Muscle of leg (tissue), 11 donors: Measurements from ENCODE around the gene PCDH18. TPM values are rescaled to one million over a fixed set of nuclear protein-coding genes. Genes with fewer than 3 reads are reported as not detected.
"Not testable (repeated sequence)": the region's sequence is repeated elsewhere in the genome, so short reads cannot be mapped to it uniquely, and the experiment has no call there.

Experiments used
- DNase-seq: peaks from one replicate; pipeline ENCODE4 v3.0.0; 2013
- H3K27ac ChIP-seq: one replicate; pipeline ENCODE4 v1.5.1; 2013; ENCODE audit warnings: mild to moderate bottlenecking, low read length, control low read depth
- H3K27me3 ChIP-seq: one replicate; pipeline ENCODE4 v1.6.1; 2013; ENCODE audit warnings: low read length; ENCODE audit not compliant: control insufficient read depth, insufficient read depth
- H3K36me3 ChIP-seq: one replicate; pipeline ENCODE4 v1.6.1; 2013; ENCODE audit warnings: low read length; ENCODE audit not compliant: control insufficient read depth, insufficient read depth
- H3K4me1 ChIP-seq: one replicate; pipeline ENCODE4 v1.6.1; 2013; ENCODE audit warnings: low read length; ENCODE audit not compliant: control insufficient read depth, insufficient read depth
- H3K4me3 ChIP-seq: one replicate; pipeline ENCODE4 v1.5.1; 2013; ENCODE audit warnings: low read length, control low read depth
- H3K9me3 ChIP-seq: replicated peaks from 2 replicates; pipeline ENCODE4 v1.6.1; 2013; ENCODE audit warnings: low read depth, low read length; ENCODE audit not compliant: control insufficient read depth
- WGBS: methylation state at CpG from one replicate; pipeline ENCODE4 v1.1.5; 2013; ENCODE audit warnings: missing lambda C conversion rate; ENCODE audit not compliant: insufficient coverage; 5-methylcytosine and 5-hydroxymethylcytosine counted together
- polyA plus RNA-seq, 8 donors: library from polyadenylated mRNA; unstranded; fragments of 120-200 nt; gene quantifications; one replicate each; pipeline versions ENCODE4 v1.2.1 to v1.2.3, GENCODE V29; 2013; ENCODE audit warnings: inconsistent platforms in 1 of 8, low replicate concordance in 1 of 8; ENCODE audit not compliant: insufficient read length in 8 of 8, insufficient read depth in 1 of 8
- total RNA-seq: library from RNA; stranded (reverse); fragments of 120-200 nt; gene quantifications from one replicate; pipeline ENCODE4 v1.2.4, GENCODE V29; 2013

The PCDH18 gene
- total and polyA plus RNA-seq, 9 donors, result 26.0 to 80.8 (median 57.3) TPM

GRCh38 chr4:137531168-137531985, 917 bp downstream of the PCDH18 start:
- peaks cover 10% of the 10 kb centered on the region for H3K4me1 ChIP-seq
- H3K36me3 ChIP-seq, result peaks cover 15% of the 10 kb centered on the region
- H3K27me3 ChIP-seq, result no peaks in the 10 kb centered on the region
- peak overlapping the region; percentile 79 for H3K4me3 ChIP-seq
- H3K9me3 ChIP-seq, result no peaks in the 10 kb centered on the region
- 7% methylated on average over 3 of the region's 13 CpGs for WGBS
- peak overlapping the region; percentile 90 for H3K27ac ChIP-seq
- DNase-seq, result peak; percentile 86

DNA sequence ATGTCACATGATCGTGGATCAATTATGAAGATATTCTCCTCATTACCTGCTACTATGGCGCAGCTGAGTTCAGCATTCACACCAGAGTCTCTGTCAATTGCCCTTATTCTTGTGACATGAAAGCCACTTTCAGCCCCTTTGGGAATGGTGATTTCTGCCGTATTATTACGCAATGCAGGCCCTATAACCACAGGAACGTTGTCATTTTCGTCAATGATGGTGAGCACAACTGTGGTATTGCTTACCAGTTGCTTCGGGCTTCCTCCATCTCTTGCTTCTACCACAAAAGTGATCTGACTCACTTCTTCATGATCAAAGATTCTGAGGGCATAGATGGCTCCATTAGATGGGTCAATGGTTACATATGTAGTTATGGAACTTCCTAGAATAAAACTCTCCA, 2.1 kb downstream of the PCDH18 start:
- H3K36me3 ChIP-seq, result peaks cover 15% of the 10 kb centered on the region
- no CpG with 5 or more reads among the region's 7 CpGs for WGBS
- peak overlapping the region; percentile 79 for H3K4me3 ChIP-seq
- no peaks in the 10 kb centered on the region for H3K27me3 ChIP-seq
- H3K27ac ChIP-seq, result peak overlapping the region; percentile 90
- H3K4me1 ChIP-seq, result peaks cover 11% of the 10 kb centered on the region
- DNase-seq, result peak; percentile 25
- H3K9me3 ChIP-seq, result no peaks in the 10 kb centered on the region

DNA sequence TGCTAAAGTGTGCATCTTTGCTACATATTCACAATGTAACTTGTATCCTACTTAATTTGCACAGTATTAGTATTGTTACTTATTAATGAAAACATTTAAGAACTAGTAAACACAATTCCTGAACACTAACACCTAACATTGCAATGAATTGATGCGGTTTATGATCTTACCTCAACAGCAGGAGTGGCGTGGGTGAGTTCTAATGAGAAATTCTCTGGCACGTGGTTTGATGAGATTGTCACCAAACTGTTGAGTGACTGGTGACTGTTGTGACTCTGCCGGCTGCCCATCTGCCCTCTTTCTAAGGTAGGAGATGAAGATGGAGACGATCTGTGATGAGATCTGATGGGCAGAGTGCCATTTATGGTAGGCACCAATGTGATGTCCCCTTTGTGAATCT, 2.9 kb downstream of the PCDH18 start:
- peak; percentile 32 for DNase-seq
- Histone ChIP-seq H3K27me3 (no peaks in the 10 kb centered on the region), H3K9me3 (no peaks in the 10 kb centered on the region), H3K36me3 (peaks cover 15% of the 10 kb centered on the region), H3K27ac (peak overlapping the region; percentile 90), H3K4me1 (peaks cover 14% of the 10 kb centered on the region), H3K4me3 (peak overlapping the region; percentile 79)
- 0% methylated on average over 3 of the region's 5 CpGs for WGBS

DNA sequence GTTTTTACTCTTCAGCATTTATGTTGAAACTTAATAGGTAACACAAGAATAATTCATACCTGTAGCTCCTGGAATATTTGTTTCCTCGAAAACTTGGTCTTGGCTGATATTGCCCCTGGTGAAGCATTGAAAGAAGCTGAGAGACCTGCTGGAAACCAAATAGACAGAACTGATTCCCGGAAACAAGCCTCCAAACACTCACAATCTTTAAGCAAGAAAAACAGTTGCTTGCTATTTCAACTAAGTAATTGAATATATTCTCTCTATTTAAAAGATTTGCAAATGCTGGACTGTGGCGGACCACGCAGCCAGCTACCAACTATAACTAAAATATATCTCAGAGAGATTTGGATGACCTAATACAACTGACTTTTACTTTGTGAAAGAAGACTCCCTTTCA, 3.6 kb downstream of the PCDH18 start:
- peak; percentile 55 for DNase-seq
- whole genome bisulfite sequencing, result no CpG with 5 or more reads among the region's 4 CpGs
- Histone ChIP-seq H3K4me1 (peaks cover 14% of the 10 kb centered on the region), H3K36me3 (peaks cover 18% of the 10 kb centered on the region), H3K4me3 (peak overlapping the region; percentile 79), H3K9me3 (no peaks in the 10 kb centered on the region), H3K27ac (peak overlapping the region; percentile 43), H3K27me3 (no peaks in the 10 kb centered on the region)

- H3K27me3 ChIP-seq, result no peaks in the 10 kb centered on the region
- peaks cover 18% of the 10 kb centered on the region for H3K36me3 ChIP-seq
- H3K4me1 ChIP-seq, result peaks cover 14% of the 10 kb centered on the region
- H3K27ac ChIP-seq, result peak overlapping the region; percentile 25
- peak; percentile 28 for DNase-seq
- H3K4me3 ChIP-seq, result no peak overlapping the region
- H3K9me3 ChIP-seq, result no peaks in the 10 kb centered on the region
These were observed 5.6 kb downstream of the PCDH18 start for GRCh38 chr4:137526681-137527080.

DNA sequence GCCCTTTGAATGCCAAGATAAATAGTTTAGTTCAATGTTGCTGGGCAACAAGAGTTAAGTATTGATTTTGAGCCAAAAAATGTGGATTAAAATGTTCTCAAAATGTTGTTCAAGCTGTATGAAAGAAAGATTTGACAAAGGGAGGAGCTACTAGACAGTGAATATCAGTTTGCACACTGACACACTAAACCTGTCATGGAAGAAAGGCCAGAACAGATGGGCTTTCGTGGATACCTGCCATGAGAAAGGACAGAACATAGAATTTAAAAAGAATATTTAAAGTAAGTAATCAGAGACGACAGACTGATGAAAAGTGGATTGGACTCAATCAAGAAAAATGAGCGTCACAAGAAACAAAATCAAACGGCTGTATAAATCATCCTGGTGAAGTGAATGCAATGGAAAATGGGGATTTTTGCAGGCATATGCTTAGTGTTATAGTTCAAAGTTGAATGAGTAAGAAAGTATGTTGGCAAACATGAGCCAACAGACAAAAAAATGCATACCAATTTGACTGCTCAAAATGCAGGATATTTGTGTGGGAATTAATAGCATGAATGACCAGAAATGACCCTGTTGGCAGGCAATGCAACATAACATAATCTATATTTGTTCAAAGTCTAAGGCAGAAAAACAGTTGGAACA, 7.4 kb downstream of the PCDH18 start:
- peak overlapping the region; percentile 65 for H3K27ac ChIP-seq
- H3K27me3 ChIP-seq, result no peaks in the 10 kb centered on the region
- H3K36me3 ChIP-seq, result peaks cover 21% of the 10 kb centered on the region
- H3K4me3 ChIP-seq, result no peak overlapping the region
- DNase-seq, result peak; percentile 85
- WGBS, result 23% methylated on average over 4 of the region's 4 CpGs
- H3K4me1 ChIP-seq, result peaks cover 8% of the 10 kb centered on the region
- H3K9me3 ChIP-seq, result no peaks in the 10 kb centered on the region

DNA sequence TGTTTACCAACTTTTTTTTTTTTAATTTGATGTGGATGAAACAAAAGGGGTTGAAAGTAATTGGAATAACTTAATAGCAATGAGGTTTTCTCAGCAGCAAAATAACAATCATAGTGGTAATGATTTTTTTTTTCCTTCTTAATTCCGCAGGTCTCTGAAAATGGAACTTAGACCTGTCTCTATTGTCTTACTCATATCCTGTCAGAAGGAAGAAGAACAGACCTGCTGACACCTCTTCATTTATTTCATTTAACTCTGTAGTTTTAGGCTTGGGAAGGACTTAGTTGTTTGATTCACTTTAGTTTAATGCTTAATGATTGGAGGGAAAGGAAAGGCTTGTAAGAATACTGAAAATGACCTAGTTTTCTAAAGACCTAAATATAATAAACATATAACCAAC, 9.0 kb downstream of the PCDH18 start:
- Histone ChIP-seq H3K4me1 (peaks cover 4% of the 10 kb centered on the region), H3K4me3 (no peak overlapping the region), H3K9me3 (no peaks in the 10 kb centered on the region), H3K27ac (no peak overlapping the region), H3K36me3 (peaks cover 16% of the 10 kb centered on the region), H3K27me3 (no peaks in the 10 kb centered on the region)
- no peak for DNase-seq
- no CpG with 5 or more reads among the region's 1 CpG for WGBS

DNA sequence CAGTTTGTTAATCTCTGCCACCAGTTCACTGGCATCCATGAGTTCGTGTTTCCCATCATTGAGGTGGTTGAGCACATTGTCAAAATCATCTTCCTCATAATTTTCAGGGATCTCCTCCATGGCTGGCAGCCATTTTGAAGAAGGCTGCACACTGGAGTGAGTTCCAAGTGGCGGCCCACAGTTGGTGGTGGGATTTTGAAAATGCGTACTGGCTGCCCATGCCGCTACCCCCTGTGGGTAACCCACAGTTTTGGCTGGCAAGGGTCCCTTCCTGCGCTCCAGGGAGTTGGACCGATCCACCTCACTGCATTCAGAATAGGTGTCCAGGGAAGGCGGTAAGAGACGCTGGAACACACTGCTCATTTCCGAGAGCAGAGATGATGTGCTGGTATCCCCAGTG, 11.2 kb downstream of the PCDH18 start:
- 98% methylated on average over 8 of the region's 9 CpGs for WGBS
- Histone ChIP-seq H3K4me1 (peaks cover 4% of the 10 kb centered on the region), H3K9me3 (no peaks in the 10 kb centered on the region), H3K36me3 (peaks cover 10% of the 10 kb centered on the region), H3K27ac (no peak overlapping the region), H3K4me3 (no peak overlapping the region), H3K27me3 (no peaks in the 10 kb centered on the region)
- no peak for DNase-seq

- DNase-seq, result peak; percentile 73
- H3K9me3 ChIP-seq, result no peaks in the 10 kb centered on the region
- H3K27me3 ChIP-seq, result no peaks in the 10 kb centered on the region
- no peaks in the 10 kb centered on the region for H3K4me1 ChIP-seq
- peaks cover 10% of the 10 kb centered on the region for H3K36me3 ChIP-seq
- H3K4me3 ChIP-seq, result no peak overlapping the region
- no peak overlapping the region for H3K27ac ChIP-seq
- no CpG with 5 or more reads among the region's 2 CpGs for WGBS
These were observed 12.9 kb downstream of the PCDH18 start for GRCh38 chr4:137519406-137519805.

GRCh38 chr4:137517323-137517722, 15.0 kb downstream of the PCDH18 start:
- not testable (repeated sequence) for H3K4me3 ChIP-seq, H3K9me3 ChIP-seq, H3K27me3 ChIP-seq, H3K4me1 ChIP-seq, H3K27ac ChIP-seq, H3K36me3 ChIP-seq, DNase-seq
- WGBS, result no CpG with 5 or more reads among the region's 3 CpGs
